IPS-18c (cell line): ENCODE measurements around the gene CD47.

ENCODE experiments used
- H3K4me3 ChIP-seq: 2 replicates; pipeline ENCODE4 v1.7.0; 2013; ENCODE audit warnings: low read depth, mild to moderate bottlenecking, low read length, moderate library complexity; ENCODE audit not compliant: insufficient read depth
- H3K9me3 ChIP-seq: one replicate; pipeline ENCODE4 v1.6.1; 2013; ENCODE audit warnings: mild to moderate bottlenecking, low read length, moderate library complexity; ENCODE audit not compliant: control insufficient read depth, insufficient read depth

The CD47 gene

DNA sequence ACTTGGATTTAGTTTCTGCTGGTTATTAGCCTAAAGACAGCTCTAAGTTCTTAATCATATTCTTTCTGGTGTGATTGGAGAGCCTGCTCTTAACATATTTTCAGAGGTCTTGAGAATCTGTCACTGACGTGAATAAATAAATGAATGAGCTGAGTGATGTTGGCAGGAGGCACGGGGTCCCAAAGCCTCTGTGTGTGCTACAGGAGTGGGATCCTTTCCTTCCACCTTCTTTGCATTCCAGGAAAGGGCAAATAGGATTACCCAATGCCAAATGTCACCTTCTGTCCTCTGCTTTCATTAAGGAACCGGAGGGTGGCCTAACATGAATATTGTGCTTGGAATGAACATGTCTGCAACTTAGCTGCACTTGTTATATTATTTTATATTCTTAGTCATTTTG lies 53.1 kb downstream of the CD47 start:
- Histone ChIP-seq H3K9me3 (peaks cover 2% of the 10 kb centered on the region), H3K4me3 (no peak overlapping the region)

DNA sequence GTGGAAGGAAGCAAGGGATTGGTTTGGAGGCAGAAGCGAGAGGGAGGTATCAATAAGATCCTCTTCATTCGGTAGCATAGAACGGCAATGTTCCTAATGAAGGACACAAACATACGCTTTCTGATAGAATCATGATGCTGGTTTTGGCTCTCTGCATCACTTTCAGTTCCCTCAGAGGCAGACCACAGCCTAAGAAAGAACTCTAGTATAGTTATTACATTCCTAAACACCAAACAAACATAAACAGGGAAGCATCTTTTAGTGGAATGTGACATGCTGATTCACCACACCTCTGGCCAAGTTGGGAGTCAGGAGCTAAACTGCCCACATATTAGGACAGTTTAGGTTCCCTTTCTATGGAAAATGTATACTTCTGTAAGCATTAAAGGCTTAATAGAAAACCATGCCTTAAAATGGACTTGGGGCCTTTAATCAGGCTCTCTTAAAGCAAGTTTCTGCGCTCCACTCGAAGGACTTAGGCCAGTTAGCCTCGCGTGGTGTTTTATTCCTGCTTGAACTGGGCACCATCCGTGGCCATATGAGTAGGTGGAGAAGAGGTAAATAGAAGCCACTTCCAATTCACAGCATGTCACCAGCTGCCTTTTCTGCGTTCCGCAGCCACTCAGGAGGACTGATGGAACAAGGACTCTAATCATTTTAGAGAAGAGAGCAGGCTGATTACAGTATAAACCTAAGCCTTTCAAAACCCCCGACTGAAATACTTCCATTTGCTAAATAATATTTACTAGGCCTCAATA lies 53.7 kb downstream of the CD47 start:
- H3K9me3 ChIP-seq: peaks cover 2% of the 10 kb centered on the region
- no peak overlapping the region for H3K4me3 ChIP-seq

DNA sequence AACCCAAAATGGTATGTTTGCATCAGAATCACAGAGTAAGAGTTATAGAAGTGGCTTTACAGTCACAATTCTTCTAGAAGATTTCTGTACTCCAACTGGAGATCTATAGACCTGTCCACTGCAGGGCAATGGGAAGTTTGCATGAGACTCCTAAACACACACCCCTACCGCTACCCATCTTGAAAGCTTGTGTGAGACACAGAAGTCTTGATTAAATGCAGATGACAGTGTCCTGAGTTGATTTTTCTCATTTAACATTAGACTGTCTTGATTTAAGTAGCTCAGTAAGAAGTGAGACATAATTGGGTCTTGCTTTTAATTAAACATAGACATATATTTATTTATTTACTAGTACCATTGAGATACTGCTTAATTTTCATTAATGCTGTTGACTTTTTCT lies 54.4 kb downstream of the CD47 start:
- Histone ChIP-seq H3K4me3 (no peak overlapping the region), H3K9me3 (peaks cover 2% of the 10 kb centered on the region)

DNA sequence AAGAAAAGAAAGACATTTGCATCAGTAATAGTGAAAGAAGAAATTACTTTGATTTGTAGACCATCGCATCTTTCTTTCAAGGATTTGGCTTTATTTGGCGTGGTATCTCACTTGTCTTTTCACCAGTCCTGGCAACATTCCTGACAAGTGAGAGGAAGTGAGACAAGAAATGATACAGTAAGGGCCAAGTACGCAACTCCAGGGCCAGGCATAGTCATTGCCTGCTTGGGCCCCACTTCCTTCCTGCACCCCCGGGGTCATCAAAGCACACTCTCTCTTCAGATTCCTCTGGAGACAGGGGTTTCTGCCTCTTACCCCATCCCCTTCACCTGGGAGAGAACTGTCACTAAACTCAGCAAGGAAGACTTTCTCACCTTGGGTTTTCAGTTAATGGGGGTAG lies 55.1 kb downstream of the CD47 start:
- peaks cover 2% of the 10 kb centered on the region for H3K9me3 ChIP-seq
- H3K4me3 ChIP-seq: no peak overlapping the region

DNA sequence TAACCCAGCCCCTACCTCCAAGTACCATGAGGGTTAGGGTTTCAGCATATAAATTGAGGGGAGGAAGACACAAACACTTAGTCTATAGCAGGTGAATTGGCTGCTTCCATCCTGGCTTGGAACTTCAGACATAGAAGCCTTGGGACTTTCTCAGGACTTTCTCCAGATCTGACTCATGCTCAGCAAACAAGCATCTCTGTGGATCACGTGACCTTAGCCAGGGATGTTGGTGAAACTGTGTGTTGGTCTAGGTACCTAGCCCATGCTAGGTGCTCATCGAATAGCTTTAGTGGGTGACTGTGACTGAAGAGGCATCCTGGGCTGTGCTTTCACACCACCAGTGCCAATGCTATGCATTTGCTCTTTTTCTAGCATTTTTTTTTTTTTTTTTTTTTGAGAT lies 58.9 kb downstream of the CD47 start:
- no peak overlapping the region for H3K4me3 ChIP-seq
- H3K9me3 ChIP-seq: no peaks in the 10 kb centered on the region

DNA sequence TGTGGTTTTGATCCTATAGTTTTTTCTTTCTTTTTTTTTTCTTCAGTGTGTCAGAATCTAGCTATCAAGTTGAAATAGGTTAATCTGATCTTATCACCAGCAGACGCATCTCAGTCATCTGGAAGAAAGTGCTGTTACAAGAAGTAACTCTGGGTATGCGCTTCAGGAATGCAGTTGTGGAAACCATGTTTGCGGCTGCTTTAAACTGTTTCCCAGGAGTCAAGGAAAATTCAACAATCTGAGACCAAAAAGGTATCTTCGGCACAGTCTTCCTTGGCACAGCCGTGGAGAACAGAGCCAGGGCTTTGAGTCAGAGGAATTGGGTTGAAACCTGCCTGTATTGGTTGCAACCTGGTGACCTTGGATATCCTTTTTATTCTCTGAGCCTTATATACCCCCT lies 59.9 kb downstream of the CD47 start:
- H3K9me3 ChIP-seq: no peaks in the 10 kb centered on the region
- no peak overlapping the region for H3K4me3 ChIP-seq

DNA sequence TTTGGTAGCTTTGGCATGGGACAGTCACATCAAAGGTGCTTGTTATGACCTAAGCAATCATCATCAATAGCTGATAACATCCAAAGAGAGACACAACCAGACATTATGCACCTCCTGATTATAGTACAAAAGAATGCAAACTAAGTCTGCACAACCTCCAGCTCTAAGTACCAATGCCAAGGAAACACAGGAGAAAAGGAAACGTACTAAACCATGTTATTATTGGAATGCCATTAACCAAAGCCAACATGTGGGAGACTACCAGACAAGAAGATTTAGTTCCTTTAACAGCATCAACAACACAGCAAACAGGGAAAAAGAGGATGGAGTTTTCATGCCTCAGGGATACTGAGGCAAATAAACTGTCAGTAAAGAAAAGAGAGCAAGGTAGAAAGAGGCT lies 61.4 kb downstream of the CD47 start:
- Histone ChIP-seq H3K9me3 (no peaks in the 10 kb centered on the region), H3K4me3 (no peak overlapping the region)

DNA sequence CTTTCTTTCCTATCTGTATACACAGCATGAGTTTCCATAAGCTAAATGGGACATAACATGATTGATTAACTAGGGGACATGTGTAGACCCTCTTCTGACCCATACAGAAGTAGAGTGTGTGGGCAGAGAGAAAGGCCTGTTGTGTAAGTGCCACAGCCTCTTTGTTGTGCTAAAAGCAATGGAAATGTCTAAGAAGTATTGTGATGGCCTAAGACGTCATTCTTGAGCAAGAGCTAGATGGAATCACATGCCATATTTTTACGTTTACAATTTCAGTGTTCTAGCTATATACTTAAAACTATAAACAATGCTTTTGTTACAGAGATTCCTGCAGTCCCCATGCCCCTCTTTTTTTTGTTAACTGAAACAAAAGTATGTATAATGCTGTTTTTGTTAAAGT lies 61.9 kb downstream of the CD47 start:
- H3K4me3 ChIP-seq: no peak overlapping the region
- H3K9me3 ChIP-seq: no peaks in the 10 kb centered on the region

DNA sequence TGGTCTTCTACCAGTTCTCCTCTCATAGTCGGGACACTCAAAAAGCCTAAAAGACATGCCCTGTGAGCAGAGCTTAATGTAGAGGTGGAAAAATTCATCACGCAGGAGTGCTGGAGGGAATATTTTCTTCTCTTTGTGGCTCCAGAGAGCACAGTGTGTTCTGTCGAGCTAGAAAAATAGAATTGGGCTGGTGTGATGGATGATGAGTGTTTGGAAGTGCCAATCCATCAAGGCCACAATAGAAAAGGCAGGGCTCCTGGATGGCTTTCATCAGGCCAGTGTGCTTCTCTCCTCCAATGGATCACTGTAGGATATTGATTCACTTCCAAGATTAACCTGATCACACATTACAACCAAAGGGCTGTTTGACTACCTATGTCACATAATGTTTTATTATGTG lies 65.7 kb downstream of the CD47 start:
- H3K9me3 ChIP-seq: no peaks in the 10 kb centered on the region
- no peak overlapping the region for H3K4me3 ChIP-seq

DNA sequence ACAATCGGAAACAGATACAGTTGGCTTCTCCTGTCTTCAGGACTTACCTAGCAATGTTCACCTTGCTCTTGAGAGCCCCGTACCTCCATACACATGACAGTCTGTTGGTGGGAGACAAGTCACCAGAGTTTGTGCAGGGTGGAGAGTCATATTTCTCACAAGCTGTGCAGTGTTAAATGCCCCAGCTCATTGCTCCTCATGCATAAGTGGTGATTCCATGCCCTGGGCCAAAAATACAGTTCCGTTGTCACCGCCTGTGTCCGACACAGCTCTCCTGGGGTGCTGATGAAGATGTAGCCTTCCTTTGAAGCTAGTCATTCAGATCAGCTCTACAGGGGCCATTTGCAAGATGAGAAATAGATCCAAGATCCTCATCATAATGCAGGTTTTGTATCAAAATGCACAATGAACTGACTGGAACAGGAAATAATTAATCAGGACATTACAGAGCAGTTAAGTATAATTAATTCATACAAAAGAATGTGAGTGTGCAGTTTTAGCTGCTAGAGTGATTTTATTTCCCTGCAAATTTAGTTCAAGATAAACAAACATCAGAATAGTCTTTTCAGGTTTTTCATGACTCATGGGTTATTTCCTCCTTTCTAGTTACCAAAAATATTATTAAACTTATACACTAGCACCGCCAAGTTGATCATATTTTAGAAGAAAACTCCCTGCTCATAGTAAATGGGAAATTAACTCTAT lies 66.5 kb downstream of the CD47 start:
- Histone ChIP-seq H3K4me3 (no peak overlapping the region), H3K9me3 (no peaks in the 10 kb centered on the region)

DNA sequence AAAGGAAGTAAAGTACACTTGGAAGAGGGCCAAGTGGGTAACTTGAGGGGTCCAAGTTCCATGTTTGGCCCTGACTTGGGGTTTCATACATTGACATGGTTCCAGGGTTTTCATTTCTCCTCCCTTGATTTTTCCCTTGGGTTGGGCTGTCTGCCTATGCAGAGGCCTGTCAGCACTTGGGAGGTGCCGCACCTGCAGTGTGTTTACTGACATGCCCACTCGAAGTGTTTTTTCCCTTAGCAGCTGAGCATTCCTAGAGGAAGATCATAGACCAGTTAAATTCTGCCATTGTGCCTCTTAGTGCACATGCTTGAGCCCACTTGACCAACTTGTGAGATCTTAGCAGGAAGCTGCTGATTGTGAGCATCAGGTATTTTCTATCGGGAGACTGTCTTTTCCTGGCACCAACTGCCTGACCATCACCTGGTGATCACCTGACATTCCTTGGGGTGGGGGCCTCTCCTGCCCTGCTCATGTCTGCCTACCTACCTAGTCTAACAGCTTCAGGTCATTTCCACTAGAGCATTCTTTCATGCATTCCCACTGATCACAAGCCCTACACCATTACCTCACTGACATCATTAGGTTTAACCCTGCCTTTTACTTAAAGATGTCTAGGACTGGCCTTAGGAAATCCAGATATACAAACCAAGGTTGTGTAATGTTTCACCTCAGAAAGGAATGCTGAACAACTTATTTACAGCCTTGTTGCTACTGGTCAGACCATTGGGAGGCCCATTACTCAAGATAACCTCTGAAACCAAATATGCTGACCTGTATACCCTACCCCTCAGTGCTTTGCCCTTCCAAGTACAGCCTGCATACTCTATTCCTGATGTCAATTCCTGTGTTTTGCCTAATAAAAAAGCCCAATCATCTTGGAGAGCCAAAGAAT lies 68.3 kb downstream of the CD47 start:
- H3K4me3 ChIP-seq: no peak overlapping the region
- H3K9me3 ChIP-seq: no peaks in the 10 kb centered on the region

DNA sequence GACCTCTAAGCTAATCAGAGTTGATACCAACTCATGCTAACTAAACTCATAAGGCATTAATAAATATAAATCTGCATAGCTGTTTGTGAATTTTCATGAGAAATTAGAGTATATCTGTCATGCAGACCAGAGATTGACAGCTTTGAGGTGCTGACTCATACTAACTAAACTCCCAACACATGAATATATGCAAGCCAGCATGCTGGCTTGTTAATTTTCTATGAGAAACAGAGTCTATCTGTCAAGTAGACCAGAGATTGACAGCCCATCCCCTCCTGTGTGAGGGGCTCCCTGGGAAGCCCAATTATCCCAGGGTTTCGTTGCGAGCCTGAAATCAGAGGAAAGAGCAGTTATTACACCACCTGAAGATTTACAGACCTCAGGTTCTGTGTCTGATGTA lies 69.3 kb downstream of the CD47 start:
- Histone ChIP-seq H3K9me3 (no peaks in the 10 kb centered on the region), H3K4me3 (no peak overlapping the region)

DNA sequence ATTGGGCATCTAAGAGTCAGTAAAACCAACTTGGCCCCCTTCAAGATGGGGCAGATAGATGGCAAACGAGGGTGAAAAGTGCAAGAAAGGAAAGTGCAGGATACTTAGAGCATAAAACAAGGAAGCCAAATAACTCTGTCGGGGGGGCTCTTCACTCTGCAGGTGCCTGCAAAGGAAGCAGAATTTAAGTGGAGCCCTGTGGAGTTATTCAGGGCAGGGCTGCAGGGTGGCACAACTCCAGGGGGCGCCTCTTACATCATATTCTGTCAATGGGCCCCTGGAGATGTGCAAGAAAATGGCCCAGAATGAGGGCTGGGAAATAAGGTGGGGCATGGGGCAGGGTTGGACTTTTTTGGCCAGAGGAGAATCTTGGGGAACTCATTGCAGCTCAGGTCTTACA lies 69.7 kb downstream of the CD47 start:
- no peaks in the 10 kb centered on the region for H3K9me3 ChIP-seq
- no peak overlapping the region for H3K4me3 ChIP-seq

DNA sequence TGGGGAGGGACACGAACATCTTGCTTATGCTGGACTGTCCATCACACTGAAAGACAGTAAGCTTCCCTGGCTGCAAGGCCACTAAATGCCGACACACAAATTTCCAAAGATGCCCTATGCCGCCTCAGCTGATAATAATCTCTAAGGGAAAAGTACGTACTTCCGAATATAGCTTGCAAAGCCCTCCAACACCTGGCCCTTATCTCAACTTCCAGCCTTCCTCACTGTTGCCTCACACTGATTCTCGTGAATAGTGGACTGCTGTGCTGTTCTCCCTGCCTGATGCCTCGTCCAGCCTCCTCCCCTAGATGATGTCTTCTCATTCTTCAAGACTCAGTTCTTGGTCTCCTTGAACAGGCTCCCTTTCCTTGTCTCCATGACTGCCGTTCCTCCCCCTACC lies 72.3 kb downstream of the CD47 start:
- Histone ChIP-seq H3K4me3 (no peak overlapping the region), H3K9me3 (no peaks in the 10 kb centered on the region)

DNA sequence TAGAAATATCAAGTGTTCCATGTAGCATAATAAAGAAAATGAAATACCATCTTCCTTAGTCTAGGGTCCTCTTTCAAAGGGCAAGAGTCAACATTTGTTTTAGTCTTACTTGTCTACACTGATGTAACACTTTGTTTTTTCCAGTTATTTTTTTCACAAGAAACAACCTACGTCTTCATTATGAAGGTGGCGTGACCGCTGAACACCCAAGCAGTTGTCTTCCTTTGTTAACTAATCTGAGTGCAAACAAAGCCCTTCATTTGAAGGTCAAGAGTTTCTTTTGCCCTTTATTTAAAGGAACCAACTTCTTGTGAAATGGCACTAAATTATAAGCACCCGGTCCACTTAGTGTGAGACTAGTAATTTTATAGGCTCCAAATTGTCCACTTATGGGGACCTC lies 73.2 kb downstream of the CD47 start:
- Histone ChIP-seq H3K4me3 (no peak overlapping the region), H3K9me3 (no peaks in the 10 kb centered on the region)

DNA sequence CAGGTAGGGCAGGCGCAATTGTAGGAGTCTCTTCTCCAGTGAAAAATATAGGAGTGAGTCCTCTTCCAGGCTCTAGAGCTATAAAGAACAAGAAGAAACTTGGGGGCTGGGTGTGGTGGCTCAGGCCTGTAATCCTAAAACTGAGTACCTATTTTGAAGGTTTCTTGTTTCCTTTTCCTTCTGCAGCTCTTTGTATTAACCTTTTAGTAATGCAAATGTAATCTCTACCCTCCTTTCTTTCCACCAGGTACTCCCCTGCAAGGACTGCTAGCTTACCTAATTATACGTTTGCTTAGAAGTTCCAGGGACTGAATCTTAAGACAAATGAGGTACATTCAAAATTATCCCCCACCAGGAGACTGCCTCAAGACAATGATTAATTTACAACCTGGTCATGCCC lies 75.9 kb downstream of the CD47 start:
- H3K4me3 ChIP-seq: no peak overlapping the region
- no peaks in the 10 kb centered on the region for H3K9me3 ChIP-seq

DNA sequence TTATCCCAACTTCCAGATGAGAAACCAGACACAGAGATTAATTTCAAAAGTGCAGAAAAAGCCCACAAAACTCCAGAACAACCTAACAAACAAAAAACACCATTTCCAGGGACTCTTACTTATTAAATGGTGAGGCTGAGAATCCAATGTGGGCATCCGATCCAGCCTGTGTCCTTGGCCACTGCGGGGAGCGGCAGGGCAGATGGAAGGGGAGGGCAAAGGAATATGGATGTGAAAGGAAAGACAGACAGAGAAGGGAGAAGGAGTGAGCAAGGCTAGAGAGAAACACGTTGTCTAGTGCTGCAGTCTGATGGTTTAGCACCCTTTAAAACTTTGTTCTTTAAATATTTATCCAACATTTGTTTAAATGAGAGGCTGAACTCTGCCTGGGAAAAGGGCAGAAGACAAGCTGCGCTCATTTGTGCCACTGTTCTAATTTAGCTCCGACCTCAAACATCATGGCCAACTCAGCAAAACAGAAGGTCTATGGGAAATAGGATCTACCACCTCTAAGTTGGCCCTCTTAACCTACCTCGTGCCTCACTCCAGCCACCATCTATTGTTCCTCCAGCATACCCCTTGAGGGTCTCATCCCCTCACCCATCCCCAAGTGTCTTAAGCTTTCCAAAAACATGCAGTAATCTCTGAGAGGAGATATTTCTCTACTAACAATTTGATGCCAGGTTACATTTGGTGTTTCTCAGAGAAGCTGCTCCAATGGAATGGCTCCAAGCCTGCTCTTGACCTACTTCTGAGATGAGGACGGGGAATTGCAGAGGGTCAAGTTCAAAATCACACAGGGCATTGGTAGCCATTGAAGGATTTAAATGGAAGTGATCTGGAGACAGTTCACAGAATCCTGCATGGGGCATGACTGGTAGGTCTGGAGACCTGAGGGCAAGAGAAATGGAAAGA lies 77.4 kb downstream of the CD47 start:
- Histone ChIP-seq H3K9me3 (no peaks in the 10 kb centered on the region), H3K4me3 (no peak overlapping the region)
